Thyroid gland (tissue), 4 donors: ENCODE measurements around the gene JTB. TPM values are rescaled to one million over a fixed set of nuclear protein-coding genes. Genes with fewer than 3 reads are reported as not detected.
"Not testable (repeated sequence)": the region's sequence is repeated elsewhere in the genome, so short reads cannot be mapped to it uniquely, and the experiment has no call there.

Experiments used
- DNase-seq, 2 donors: peaks; one replicate each; pipeline ENCODE4 v3.0.0-alpha.2; 2019
- H3K27ac ChIP-seq, 3 donors: fragments of 200-600 bp; sonication (generic); 1 replicate in 2 of 3; 2 replicates in 1 of 3; pipeline ENCODE4 v1.5.1; 2016 to 2019; ENCODE audit warnings: mild to moderate bottlenecking in 1 of 3, moderate library complexity in 1 of 3
- H3K27me3 ChIP-seq: fragments of 200-600 bp; sonication (generic); one replicate; pipeline ENCODE4 v1.5.1; 2019
- H3K36me3 ChIP-seq, 2 donors: fragments of 200-600 bp; sonication (generic); one replicate each; pipeline ENCODE4 v1.5.1; 2016 to 2019
- H3K4me1 ChIP-seq, 2 donors: fragments of 200-600 bp; sonication (generic); one replicate each; pipeline ENCODE4 v1.5.1; 2017 to 2019
- H3K4me3 ChIP-seq, 3 donors: fragments of 200-600 bp; sonication (generic); replicated peaks in 1 of 3; 1 replicate in 2 of 3; 2 replicates in 1 of 3; pipeline ENCODE4 v1.5.1; 2016; ENCODE audit warnings: mild to moderate bottlenecking in 1 of 3
- H3K9me3 ChIP-seq: fragments of 200-600 bp; sonication (generic); one replicate; pipeline ENCODE4 v1.5.1; 2017
- POLR2A ChIP-seq, 2 donors: fragments of 450-650 bp; IDR thresholded peaks; one replicate each; pipeline ENCODE4 v1.6.1; 2017; ENCODE audit warnings: antibody characterized with exemption in 2 of 2, mild to moderate bottlenecking in 2 of 2, moderate library complexity in 1 of 2
- WGBS, 2 donors: methylation state at CpG; one replicate each; pipeline ENCODE4 v1.1.5; 2017; 5-methylcytosine and 5-hydroxymethylcytosine counted together
- intact Hi-C: fragments of 100-400 bp; cut with DNase I; formaldehyde crosslinking; loops from one replicate; pipeline ENCODE4 v1.15.1; 2023
- total RNA-seq, 4 donors: library from RNA; depleted of rRNA; stranded (reverse); fragments of >200 nt; gene quantifications; one replicate each; pipeline ENCODE4 v1.2.3, GENCODE V29; 2016
- TF ChIP-seq, protein P1 (sequence below), 6 experiments: fragments of 200-600 bp in 3 of 6; fragments of 450-650 bp in 3 of 6; sonication (generic) in 3 of 6; IDR thresholded peaks; one replicate each; pipeline ENCODE4 v1.5.1; 2016 to 2019; ENCODE audit warnings: antibody characterized with exemption in 6 of 6, mild to moderate bottlenecking in 2 of 6, inconsistent platforms in 1 of 6, moderate library complexity in 1 of 6

JTB gene
- total RNA-seq, 4 donors from 2014 or later: 173 to 393 (median 247) TPM

GRCh38 chr1:153985941-153986761, 8.7 kb upstream of the JTB start, which contains the start of gene RAB13:
TSS of gene RAB13 (minus strand) at chr1:153986339. CDS start at chr1:153986236, 103 bp downstream.
- intact Hi-C loops: loop anchor here (5.0 to 10.0 kb wide), 2 partner anchors 189 to 311 kb away; partner anchors contain the start of genes ILF2 and NPR1

DNA sequence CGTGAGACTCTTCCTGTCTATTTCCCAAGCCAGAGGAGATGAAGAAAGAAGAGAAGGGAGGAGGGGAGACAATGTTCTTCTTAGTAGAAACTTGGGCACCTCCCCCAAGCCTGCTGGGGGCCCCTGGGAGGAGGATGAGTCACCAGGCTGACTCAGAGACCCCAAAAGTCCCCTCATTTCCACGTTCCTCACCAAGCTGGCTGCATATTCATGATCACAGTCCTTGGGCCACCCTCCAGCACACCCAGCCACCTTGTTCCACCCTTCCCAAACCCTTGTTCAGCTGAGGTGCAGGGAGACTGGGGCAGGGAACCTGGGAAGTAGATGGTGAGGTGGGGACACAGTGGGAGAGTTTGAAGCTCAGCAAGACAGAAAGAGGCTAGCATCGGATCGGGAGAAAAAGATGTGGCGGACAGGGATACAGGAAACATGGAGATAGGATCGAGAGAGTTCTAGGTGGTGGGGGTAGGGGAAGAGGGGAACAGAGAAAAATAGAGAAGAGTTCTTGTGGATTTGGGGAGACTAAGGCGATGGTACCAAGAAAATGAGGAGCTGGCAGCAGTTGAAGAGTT, 8.0 kb upstream of the JTB start:
- DNase-seq: peak; percentile 11 to 24
- peak overlapping the region; percentile 39 to 47 (median 45) for H3K4me3 ChIP-seq
- TF ChIP-seq, protein P1, sequence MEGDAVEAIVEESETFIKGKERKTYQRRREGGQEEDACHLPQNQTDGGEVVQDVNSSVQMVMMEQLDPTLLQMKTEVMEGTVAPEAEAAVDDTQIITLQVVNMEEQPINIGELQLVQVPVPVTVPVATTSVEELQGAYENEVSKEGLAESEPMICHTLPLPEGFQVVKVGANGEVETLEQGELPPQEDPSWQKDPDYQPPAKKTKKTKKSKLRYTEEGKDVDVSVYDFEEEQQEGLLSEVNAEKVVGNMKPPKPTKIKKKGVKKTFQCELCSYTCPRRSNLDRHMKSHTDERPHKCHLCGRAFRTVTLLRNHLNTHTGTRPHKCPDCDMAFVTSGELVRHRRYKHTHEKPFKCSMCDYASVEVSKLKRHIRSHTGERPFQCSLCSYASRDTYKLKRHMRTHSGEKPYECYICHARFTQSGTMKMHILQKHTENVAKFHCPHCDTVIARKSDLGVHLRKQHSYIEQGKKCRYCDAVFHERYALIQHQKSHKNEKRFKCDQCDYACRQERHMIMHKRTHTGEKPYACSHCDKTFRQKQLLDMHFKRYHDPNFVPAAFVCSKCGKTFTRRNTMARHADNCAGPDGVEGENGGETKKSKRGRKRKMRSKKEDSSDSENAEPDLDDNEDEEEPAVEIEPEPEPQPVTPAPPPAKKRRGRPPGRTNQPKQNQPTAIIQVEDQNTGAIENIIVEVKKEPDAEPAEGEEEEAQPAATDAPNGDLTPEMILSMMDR (IDR thresholded peaks at IDR 0.05): no peak
- no peak for TF ChIP-seq POLR2A (IDR thresholded peaks at IDR 0.05)
- no peaks in the 10 kb centered on the region for H3K27me3 ChIP-seq
- peaks cover 12 to 24% of the 10 kb centered on the region in 2 donors for H3K4me1 ChIP-seq
- 14 to 17% methylated on average over 7 of the region's 7 CpGs for WGBS, 2 donors
- intact Hi-C loops: loop anchor here (5.0 to 10.0 kb wide), 2 partner anchors 188 to 311 kb away; partner anchors contain the start of genes ILF2 and NPR1
- no peaks in the 10 kb centered on the region for H3K36me3 ChIP-seq
- peak overlapping the region; percentile 62 to 85 (median 74) for H3K27ac ChIP-seq
- H3K9me3 ChIP-seq: no peaks in the 10 kb centered on the region

More at GRCh38 chr1:153985941-153986761, 8.7 kb upstream of the JTB start, which contains the start of gene RAB13:
- no peaks in the 10 kb centered on the region for H3K27me3 ChIP-seq
- peak; percentile 91 for DNase-seq
- peaks cover 0 to 2% of the 10 kb centered on the region in 2 donors for H3K36me3 ChIP-seq
- H3K4me3 ChIP-seq: peak within 1 kb of the TSS; percentile 39 to 47 (median 45)
- 1 to 3% methylated on average over 32 of the region's 32 CpGs for WGBS, 2 donors
- H3K4me1 ChIP-seq: peaks cover 12 to 24% of the 10 kb centered on the region in 2 donors
- peak within 1 kb of the TSS; percentile 74 to 94 (median 85) for H3K27ac ChIP-seq
- no peaks in the 10 kb centered on the region for H3K9me3 ChIP-seq
- TF ChIP-seq POLR2A (IDR thresholded peaks at IDR 0.05): peak in 1 of 2 donors; percentile 46
- TF ChIP-seq, protein P1 (IDR thresholded peaks at IDR 0.05): no peak

GRCh38 chr1:153984123-153984894, 6.8 kb upstream of the JTB start:
- intact Hi-C loops: loop anchor here (10.0 kb wide), 1 partner anchor 310 kb away; the partner anchor contains the start of genes ILF2 and NPR1

GRCh38 chr1:153981735-153982134, 4.3 kb upstream of the JTB start:
- not testable (repeated sequence) for H3K27me3 ChIP-seq, H3K36me3 ChIP-seq, H3K27ac ChIP-seq, H3K4me3 ChIP-seq, DNase-seq, H3K9me3 ChIP-seq
- intact Hi-C loops: loop anchor here (10.0 kb wide), 1 partner anchor 307 kb away; the partner anchor contains the start of genes ILF2 and NPR1
- peaks cover 15 to 17% of the 10 kb centered on the region in 2 donors for H3K4me1 ChIP-seq
- WGBS, 2 donors: 87 to 95% methylated on average over 2 of the region's 2 CpGs

More at GRCh38 chr1:153984123-153984894, 6.8 kb upstream of the JTB start:
- Histone ChIP-seq H3K4me1 (peaks cover 12 to 19% of the 10 kb centered on the region in 2 donors), H3K36me3 (no peaks in the 10 kb centered on the region), H3K27me3 (no peaks in the 10 kb centered on the region), H3K9me3 (no peaks in the 10 kb centered on the region), H3K4me3 (no peak overlapping the region), H3K27ac (peak overlapping the region in 2 of 3 donors; percentile 74 to 85)
- no peak for DNase-seq
- TF ChIP-seq POLR2A (IDR thresholded peaks at IDR 0.05): no peak
- TF ChIP-seq, protein P1 (IDR thresholded peaks at IDR 0.05): no peak
- WGBS, 2 donors: 74 to 76% methylated on average over 6 of the region's 6 CpGs

- H3K4me1 ChIP-seq: peaks cover 14% of the 10 kb centered on the region in 2 donors
- H3K27me3 ChIP-seq, H3K9me3 ChIP-seq, H3K4me3 ChIP-seq, H3K27ac ChIP-seq, DNase-seq, intact Hi-C loops: not testable (repeated sequence)
- H3K36me3 ChIP-seq: peaks cover 15 to 19% of the 10 kb centered on the region in 2 donors
- 93 to 94% methylated on average over 12 of the region's 12 CpGs for WGBS, 2 donors
Measured at GRCh38 chr1:153979091-153979490, 1.6 kb upstream of the JTB start.
